Measurements from ENCODE around the gene PPFIBP1. TPM values are rescaled to one million over a fixed set of nuclear protein-coding genes. Genes with fewer than 3 reads are reported as not detected.

Gene PPFIBP1
- total and polyA plus RNA-seq, 2 of the 4 experiments (the other 2 are of a cell fraction): 30.4 to 72.2 TPM

GRCh38 chr12:27592548-27592947 lies 68.5 kb downstream of the PPFIBP1 start:
- Histone ChIP-seq H2BK5ac (ENCODE audit: low read depth, low read length, poor library complexity, severe bottlenecking) (no peak overlapping the region), H2BK120ac (ENCODE audit: low read depth, low read length) (no peak overlapping the region), H2AK5ac (ENCODE audit: low read depth, low read length) (no peak overlapping the region; the same call in 1 of the 2 replicates), H3K27me3 (ENCODE audit: control insufficient read depth, insufficient read depth, low read length) (no peaks in the 10 kb centered on the region), H3K27ac (ENCODE audit: insufficient read depth, low read length) (no peak overlapping the region), H3K9me1 (ENCODE audit: insufficient read depth, low read length) (peaks cover 12% of the 10 kb centered on the region), H3K36me3 (ENCODE audit: control insufficient read depth, insufficient read depth, low read length) (no peaks in the 10 kb centered on the region; the same call in 1 of the 2 replicates), H3K4me1 (ENCODE audit: control insufficient read depth, insufficient read depth, low read length) (peaks cover 7% of the 10 kb centered on the region), H4K5ac (ENCODE audit: low read depth, low read length) (no peak overlapping the region), H3K4me3 (ENCODE audit: insufficient read depth, low read depth, low read length) (no peak overlapping the region), H4K91ac (ENCODE audit: insufficient read depth, low read depth, low read length) (no peak overlapping the region), H3K14ac (replicated peaks; ENCODE audit: low read depth, low read length) (no peak overlapping the region), H3K4ac (ENCODE audit: low read depth, low read length) (no peak overlapping the region), H3K56ac (ENCODE audit: extremely low read depth, insufficient read depth, low read length) (no peak overlapping the region), H2BK20ac (ENCODE audit: low read depth, low read length) (no peak overlapping the region), H3K9ac (ENCODE audit: low read depth, low read length) (no peak overlapping the region), H4K8ac (ENCODE audit: low read depth in 2 of 2, low read length in 2 of 2) (no peak overlapping the region), H2AFZ (replicated peaks; ENCODE audit: low read length, poor library complexity) (no peak overlapping the region), H3K18ac (ENCODE audit: low read depth, low read length) (no peak overlapping the region), H2AK9ac (replicated peaks; ENCODE audit: low read depth, low read length, poor library complexity) (no peak overlapping the region), H3K79me1 (ENCODE audit: low read depth in 1 of 2, low read length in 2 of 2) (peaks cover 28 to 80% of the 10 kb centered on the region in 2 experiments), H3K4me2 (ENCODE audit: low read depth, low read length) (no peak overlapping the region), H3K9me3 (ENCODE audit: control insufficient read depth, insufficient read depth, low read length) (no peaks in the 10 kb centered on the region), H2BK15ac (ENCODE audit: low read depth, low read length) (no peak overlapping the region), H3K23ac (ENCODE audit: low read depth, low read length) (no peak overlapping the region), H4K20me1 (ENCODE audit: insufficient read depth, low read length) (peaks cover 16% of the 10 kb centered on the region)
- DNase-seq (peak; percentile 76), ATAC-seq (ENCODE audit: low read depth) (no peak)
- BruUV-seq (replicated peaks): no TSS peak
- intact Hi-C loops (cut with micrococcal nuclease) (no loop called here), dilution Hi-C loops (cut with HindIII; ENCODE audit: low sequenced_read_pairs, unreplicated experiment) (no loop called here), in situ Hi-C loops (cut with MboI; ENCODE audit: low sequenced_read_pairs) (no loop called here)
- ChIA-PET CTCF (interaction anchor here (0.8 kb wide), 1 partner anchor 105 kb away, joined by 3 read pairs; no protein-coding TSS in a partner anchor), POLR2A (ENCODE audit: unreplicated experiment) (no interaction called here)
- TF ChIP-seq RCOR1 (IDR thresholded peaks at IDR 0.05; ENCODE audit: insufficient replicate concordance, low read length) (no peak), MAFK (IDR thresholded peaks at IDR 0.05; ENCODE audit: low read depth, low read length) (peak; percentile 26; the same call in 1 of the 2 replicates)
- WGBS, 2 experiments (ENCODE audit: extremely low coverage in 2 of 2, insufficient read length in 1 of 2): no CpG with 5 or more reads among the region's 5 CpGs

Data from IMR-90 (cell line).